ENCODE measurements around the gene UBL3.

The UBL3 gene

GRCh38 chr13:29850213-29850898, at the start of gene UBL3:
TSS of gene UBL3 (minus strand) at chr13:29850617. CDS start at chr13:29849538, 1,079 bp downstream.
- H3K27ac ChIP-seq, result peak within 1 kb of the TSS; percentile 80

GRCh38 chr13:29897102-29897501, 46.7 kb upstream of the UBL3 start:
- TF ChIP-seq CTCF (conservative IDR thresholded peaks at IDR 0.05) (no peak), ZFX (IDR thresholded peaks at IDR 0.05) (no peak)
- no peak overlapping the region for H3K27ac ChIP-seq

More at GRCh38 chr13:29850213-29850898, at the start of gene UBL3:
- peak; percentile 72; the same call in 1 of the 2 replicates for TF ChIP-seq ZFX (IDR thresholded peaks at IDR 0.05)
- TF ChIP-seq CTCF (conservative IDR thresholded peaks at IDR 0.05), result no peak

- TF ChIP-seq ZFX (IDR thresholded peaks at IDR 0.05) (no peak), CTCF (conservative IDR thresholded peaks at IDR 0.05) (no peak)
- H3K27ac ChIP-seq, result no peak overlapping the region
Measured at GRCh38 chr13:29893438-29893837, 43.0 kb upstream of the UBL3 start.

GRCh38 chr13:29892151-29892550, 41.7 kb upstream of the UBL3 start:
- H3K27ac ChIP-seq, result no peak overlapping the region
- no peak for TF ChIP-seq ZFX (IDR thresholded peaks at IDR 0.05)
- no peak for TF ChIP-seq CTCF (conservative IDR thresholded peaks at IDR 0.05)

GRCh38 chr13:29889111-29889510, 38.7 kb upstream of the UBL3 start:
- H3K27ac ChIP-seq, result no peak overlapping the region
- no peak for TF ChIP-seq ZFX (IDR thresholded peaks at IDR 0.05)
- TF ChIP-seq CTCF (conservative IDR thresholded peaks at IDR 0.05), result no peak

- H3K27ac ChIP-seq, result no peak overlapping the region
- TF ChIP-seq CTCF (conservative IDR thresholded peaks at IDR 0.05) (no peak), ZFX (IDR thresholded peaks at IDR 0.05) (no peak)
Measured at GRCh38 chr13:29888306-29888705, 37.9 kb upstream of the UBL3 start.

- TF ChIP-seq ZFX (IDR thresholded peaks at IDR 0.05) (no peak), CTCF (conservative IDR thresholded peaks at IDR 0.05) (no peak)
- no peak overlapping the region for H3K27ac ChIP-seq
Measured at GRCh38 chr13:29887686-29888085, 37.3 kb upstream of the UBL3 start.
